ENCODE results near the gene RAB10.
"Not testable (repeated sequence)": the region's sequence is repeated elsewhere in the genome, so short reads cannot be mapped to it uniquely, and the experiment has no call there.

Gene RAB10

DNA sequence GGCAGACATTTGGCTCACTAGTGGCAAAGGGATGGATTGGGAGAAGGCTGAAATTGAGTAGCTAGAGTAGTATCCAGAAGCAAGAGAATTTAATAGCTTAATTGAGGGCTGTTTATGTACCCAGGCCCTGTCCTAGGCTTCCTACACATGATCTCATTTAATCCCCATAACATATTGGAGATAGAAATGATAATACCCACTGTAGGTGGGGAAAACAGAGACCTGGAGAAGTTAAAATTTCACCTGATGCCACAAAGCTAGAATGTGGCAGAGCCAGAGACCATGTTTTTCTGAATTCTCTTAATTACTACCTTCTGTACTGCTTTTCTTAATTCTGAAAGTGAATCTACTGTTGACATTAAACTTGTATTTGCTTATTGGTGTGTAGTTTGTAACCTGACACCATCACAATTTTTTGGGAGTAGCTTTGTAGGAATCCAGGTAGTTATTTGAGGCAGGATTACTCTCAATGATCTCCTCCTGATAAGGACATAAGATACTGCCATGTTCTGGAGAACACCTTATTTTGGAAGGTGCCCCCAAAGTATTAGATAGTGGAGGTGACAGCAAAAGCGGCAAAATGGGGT is 42.2 kb downstream of the RAB10 start:
- Histone ChIP-seq H3K4me1 (ENCODE audit: low read length) (peaks cover 14% of the 10 kb centered on the region), H3K4me2 (ENCODE audit: low read length) (no peak overlapping the region), H3K36me3 (replicated peaks; ENCODE audit: low read depth, low read length) (peaks cover 10% of the 10 kb centered on the region), H3K27me3 (ENCODE audit: low read depth, low read length) (no peaks in the 10 kb centered on the region), H3K79me2 (ENCODE audit: low read length) (peaks cover 89% of the 10 kb centered on the region), H3K4me3 (ENCODE audit: low read length) (no peak overlapping the region), H3K9me3 (ENCODE audit: insufficient read depth, low read length) (0 out of 2 replicates have a peak, but pooled peaks cover 4% of the 10 kb centered on the region), H3K9ac (ENCODE audit: low read length) (no peak overlapping the region), H2AFZ (ENCODE audit: low read depth, low read length) (no peak overlapping the region), H4K20me1 (ENCODE audit: insufficient read depth, low read length) (peaks cover 41% of the 10 kb centered on the region), H3K27ac (ENCODE audit: low read length) (no peak overlapping the region)
- TF ChIP-seq EZH2phosphoT487 (IDR thresholded peaks at IDR 0.05; ENCODE audit: low read depth): no peak
- TF ChIP-seq, protein P1, sequence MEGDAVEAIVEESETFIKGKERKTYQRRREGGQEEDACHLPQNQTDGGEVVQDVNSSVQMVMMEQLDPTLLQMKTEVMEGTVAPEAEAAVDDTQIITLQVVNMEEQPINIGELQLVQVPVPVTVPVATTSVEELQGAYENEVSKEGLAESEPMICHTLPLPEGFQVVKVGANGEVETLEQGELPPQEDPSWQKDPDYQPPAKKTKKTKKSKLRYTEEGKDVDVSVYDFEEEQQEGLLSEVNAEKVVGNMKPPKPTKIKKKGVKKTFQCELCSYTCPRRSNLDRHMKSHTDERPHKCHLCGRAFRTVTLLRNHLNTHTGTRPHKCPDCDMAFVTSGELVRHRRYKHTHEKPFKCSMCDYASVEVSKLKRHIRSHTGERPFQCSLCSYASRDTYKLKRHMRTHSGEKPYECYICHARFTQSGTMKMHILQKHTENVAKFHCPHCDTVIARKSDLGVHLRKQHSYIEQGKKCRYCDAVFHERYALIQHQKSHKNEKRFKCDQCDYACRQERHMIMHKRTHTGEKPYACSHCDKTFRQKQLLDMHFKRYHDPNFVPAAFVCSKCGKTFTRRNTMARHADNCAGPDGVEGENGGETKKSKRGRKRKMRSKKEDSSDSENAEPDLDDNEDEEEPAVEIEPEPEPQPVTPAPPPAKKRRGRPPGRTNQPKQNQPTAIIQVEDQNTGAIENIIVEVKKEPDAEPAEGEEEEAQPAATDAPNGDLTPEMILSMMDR (IDR thresholded peaks at IDR 0.05; ENCODE audit: low read depth, low read length): no peak

DNA sequence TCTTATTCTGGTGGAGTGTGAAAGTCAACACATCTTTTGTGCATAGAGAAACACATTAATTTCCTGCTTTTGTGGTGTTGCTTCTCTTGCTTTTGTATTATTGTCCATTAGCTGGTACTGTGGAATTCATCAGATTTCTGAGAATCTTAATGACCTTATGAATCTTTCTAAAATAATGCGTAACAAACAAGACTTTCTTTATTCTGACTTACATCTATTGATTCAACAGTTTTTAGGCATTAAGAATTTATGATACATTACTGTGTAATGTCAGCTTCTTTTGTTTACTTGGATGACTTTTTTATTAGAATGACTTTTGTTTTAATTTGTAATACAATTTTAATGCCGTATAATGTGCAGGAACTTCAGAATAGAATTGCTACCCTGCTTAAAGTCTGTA is 43.4 kb downstream of the RAB10 start:
- Histone ChIP-seq H3K4me3 (ENCODE audit: low read length) (no peak overlapping the region), H3K27me3 (ENCODE audit: low read depth, low read length) (no peaks in the 10 kb centered on the region), H3K79me2 (ENCODE audit: low read length) (peaks cover 83% of the 10 kb centered on the region), H3K27ac (ENCODE audit: low read length) (no peak overlapping the region), H3K9ac (ENCODE audit: low read length) (no peak overlapping the region), H3K36me3 (replicated peaks; ENCODE audit: low read depth, low read length) (peaks cover 13% of the 10 kb centered on the region), H3K4me2 (ENCODE audit: low read length) (no peak overlapping the region), H3K4me1 (ENCODE audit: low read length) (peaks cover 14% of the 10 kb centered on the region), H2AFZ (ENCODE audit: low read depth, low read length) (no peak overlapping the region), H3K9me3 (ENCODE audit: insufficient read depth, low read length) (0 out of 2 replicates have a peak, but pooled peaks cover 7% of the 10 kb centered on the region), H4K20me1 (ENCODE audit: insufficient read depth, low read length) (peaks cover 40% of the 10 kb centered on the region)
- TF ChIP-seq EZH2phosphoT487 (IDR thresholded peaks at IDR 0.05; ENCODE audit: low read depth): no peak
- TF ChIP-seq, protein P1 (IDR thresholded peaks at IDR 0.05; ENCODE audit: low read depth, low read length): no peak

DNA sequence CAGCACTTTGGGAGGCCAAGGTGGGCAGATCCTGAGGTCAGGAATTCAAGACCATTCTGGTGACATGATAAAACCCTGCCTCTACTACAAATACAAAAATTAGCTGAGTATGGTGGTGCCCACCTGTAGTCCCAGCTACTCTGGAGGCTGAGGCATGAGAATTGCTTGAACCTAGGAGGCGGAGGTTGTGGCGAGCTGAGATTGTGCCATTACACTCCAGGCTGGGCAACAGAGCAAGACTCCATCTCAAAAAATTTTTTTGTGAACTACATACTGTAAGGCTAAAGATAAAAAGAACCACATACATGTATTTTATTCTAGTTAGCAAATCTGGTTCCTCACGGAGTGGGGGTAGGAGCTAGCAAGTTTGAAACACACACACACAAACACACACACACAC is 45.1 kb downstream of the RAB10 start:
- peaks cover 30% of the 10 kb centered on the region for H4K20me1 ChIP-seq (ENCODE audit: insufficient read depth, low read length)
- no peak overlapping the region for H3K4me3 ChIP-seq (ENCODE audit: low read length)
- no peak overlapping the region for H3K4me2 ChIP-seq (ENCODE audit: low read length)
- H2AFZ ChIP-seq (ENCODE audit: low read depth, low read length): no peak overlapping the region
- H3K79me2 ChIP-seq (ENCODE audit: low read length): peaks cover 78% of the 10 kb centered on the region
- H3K4me1 ChIP-seq (ENCODE audit: low read length): peaks cover 14% of the 10 kb centered on the region
- no peak for TF ChIP-seq EZH2phosphoT487 (IDR thresholded peaks at IDR 0.05; ENCODE audit: low read depth)
- TF ChIP-seq, protein P1 (IDR thresholded peaks at IDR 0.05; ENCODE audit: low read depth, low read length): no peak
- H3K9me3 ChIP-seq (ENCODE audit: insufficient read depth, low read length): 0 out of 2 replicates have a peak, but pooled peaks cover 7% of the 10 kb centered on the region
- no peak overlapping the region for H3K9ac ChIP-seq (ENCODE audit: low read length)
- no peaks in the 10 kb centered on the region for H3K27me3 ChIP-seq (ENCODE audit: low read depth, low read length)
- no peak overlapping the region for H3K27ac ChIP-seq (ENCODE audit: low read length)
- H3K36me3 ChIP-seq (replicated peaks; ENCODE audit: low read depth, low read length): peaks cover 20% of the 10 kb centered on the region

DNA sequence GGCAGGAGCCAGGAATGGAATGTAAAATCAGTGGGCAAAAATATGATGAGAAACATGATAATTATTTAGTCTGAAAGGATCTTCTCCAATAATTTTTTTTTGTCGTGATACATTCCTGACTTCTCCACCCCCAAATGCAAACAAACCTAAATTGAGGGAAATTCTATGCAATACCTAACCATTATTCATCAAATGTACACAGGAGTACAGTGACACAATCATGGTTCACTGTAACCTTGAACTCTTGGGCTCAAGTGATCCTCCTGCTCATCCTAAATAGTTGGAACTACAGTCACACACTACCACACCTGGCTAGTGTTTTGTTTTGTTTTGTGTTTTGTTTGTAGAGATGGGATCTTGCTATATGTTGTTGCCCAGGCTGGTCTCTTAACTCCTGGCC is 46.5 kb downstream of the RAB10 start:
- H3K36me3 ChIP-seq (replicated peaks; ENCODE audit: low read depth, low read length): peaks cover 20% of the 10 kb centered on the region
- no peaks in the 10 kb centered on the region for H3K27me3 ChIP-seq (ENCODE audit: low read depth, low read length)
- no peak overlapping the region for H2AFZ ChIP-seq (ENCODE audit: low read depth, low read length)
- 0 out of 2 replicates have a peak, but pooled peaks cover 7% of the 10 kb centered on the region for H3K9me3 ChIP-seq (ENCODE audit: insufficient read depth, low read length)
- H4K20me1 ChIP-seq (ENCODE audit: insufficient read depth, low read length): peaks cover 20% of the 10 kb centered on the region
- TF ChIP-seq EZH2phosphoT487 (IDR thresholded peaks at IDR 0.05; ENCODE audit: low read depth): no peak
- TF ChIP-seq, protein P1 (IDR thresholded peaks at IDR 0.05; ENCODE audit: low read depth, low read length): no peak
- peaks cover 4% of the 10 kb centered on the region for H3K4me1 ChIP-seq (ENCODE audit: low read length)
- H3K27ac ChIP-seq (ENCODE audit: low read length): no peak overlapping the region
- H3K9ac ChIP-seq (ENCODE audit: low read length): no peak overlapping the region
- no peak overlapping the region for H3K4me3 ChIP-seq (ENCODE audit: low read length)
- peaks cover 74% of the 10 kb centered on the region for H3K79me2 ChIP-seq (ENCODE audit: low read length)
- no peak overlapping the region for H3K4me2 ChIP-seq (ENCODE audit: low read length)

DNA sequence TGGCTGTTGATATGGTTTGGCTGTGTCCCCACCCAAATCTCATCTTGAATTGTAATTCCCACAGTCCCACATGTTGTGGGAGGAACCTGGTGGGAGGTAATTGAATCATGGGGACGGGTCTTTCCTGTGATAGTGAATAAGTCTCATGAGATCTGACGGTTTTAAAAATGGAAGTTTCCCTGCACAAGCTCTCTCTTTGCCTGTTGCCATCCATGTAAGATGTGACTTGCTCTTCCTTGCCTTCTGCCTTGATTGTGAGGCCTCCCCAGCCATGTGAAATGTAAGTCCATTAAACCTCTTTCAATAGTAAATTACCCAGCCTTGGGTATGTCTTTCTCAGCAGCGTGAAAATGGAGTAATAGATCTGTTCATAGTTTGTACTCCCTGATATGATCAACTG is 47.0 kb downstream of the RAB10 start:
- not testable (repeated sequence) for H3K4me2 ChIP-seq (ENCODE audit: low read length); H3K9me3 ChIP-seq (ENCODE audit: insufficient read depth, low read length); H3K27ac ChIP-seq (ENCODE audit: low read length); H3K27me3 ChIP-seq (ENCODE audit: low read depth, low read length); H2AFZ ChIP-seq (ENCODE audit: low read depth, low read length); H3K4me1 ChIP-seq (ENCODE audit: low read length); H3K9ac ChIP-seq (ENCODE audit: low read length); H3K4me3 ChIP-seq (ENCODE audit: low read length)
- Histone ChIP-seq H3K36me3 (replicated peaks; ENCODE audit: low read depth, low read length) (peaks cover 20% of the 10 kb centered on the region), H4K20me1 (ENCODE audit: insufficient read depth, low read length) (peaks cover 16% of the 10 kb centered on the region), H3K79me2 (ENCODE audit: low read length) (peaks cover 68% of the 10 kb centered on the region)
